HG02798 (cell line): ENCODE data around the gene ADCY2.

ENCODE experiments used
- ATAC-seq: cut with Tn5 transposase; IDR thresholded peaks from one replicate; pipeline ENCODE4 v1.9.1; 2021; ENCODE audit warnings: mild to moderate bottlenecking; ENCODE audit not compliant: unreplicated experiment, poor library complexity

ADCY2 gene

GRCh38 chr5:7577381-7577780 is 181.4 kb downstream of the ADCY2 start:
- no peak for ATAC-seq

DNA sequence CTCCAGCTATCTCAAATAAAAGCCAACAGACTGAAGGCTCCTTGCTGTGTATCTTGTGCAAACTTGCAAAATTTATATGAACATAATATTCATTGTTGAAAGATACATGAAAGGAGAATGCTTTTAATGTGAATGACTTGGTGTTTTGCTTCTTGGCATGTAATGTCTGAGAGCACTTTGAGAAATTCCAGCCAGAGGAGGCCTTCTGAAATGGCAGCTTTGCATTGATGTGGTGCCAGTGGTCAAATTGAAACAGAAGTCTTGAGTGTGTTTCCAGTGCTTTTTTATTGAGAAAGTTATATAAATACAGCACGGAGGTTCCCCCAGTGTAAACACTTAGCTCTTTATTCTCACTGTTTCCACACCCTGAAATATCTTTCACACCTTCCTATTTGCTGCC is 182.1 kb downstream of the ADCY2 start:
- no peak for ATAC-seq

GRCh38 chr5:7584749-7585148 is 188.8 kb downstream of the ADCY2 start:
- no peak for ATAC-seq

DNA sequence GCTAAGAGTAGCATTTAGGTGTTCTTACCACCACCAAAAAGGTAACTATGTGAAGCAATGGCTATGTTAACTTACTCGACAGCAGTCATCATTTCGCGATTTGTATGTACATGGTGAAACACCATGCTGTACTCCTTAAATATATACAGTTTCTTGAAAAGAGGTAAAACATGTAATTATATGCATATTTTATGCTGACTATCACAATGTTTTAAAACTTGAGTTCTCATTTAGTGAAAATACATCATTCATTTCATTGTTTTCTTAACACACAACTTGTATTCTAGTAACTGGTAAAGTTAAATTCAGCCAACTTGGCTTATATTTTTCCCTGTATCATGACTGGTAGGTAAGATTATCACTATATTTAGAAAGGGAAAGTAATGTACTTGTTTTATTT is 189.9 kb downstream of the ADCY2 start:
- no peak for ATAC-seq

DNA sequence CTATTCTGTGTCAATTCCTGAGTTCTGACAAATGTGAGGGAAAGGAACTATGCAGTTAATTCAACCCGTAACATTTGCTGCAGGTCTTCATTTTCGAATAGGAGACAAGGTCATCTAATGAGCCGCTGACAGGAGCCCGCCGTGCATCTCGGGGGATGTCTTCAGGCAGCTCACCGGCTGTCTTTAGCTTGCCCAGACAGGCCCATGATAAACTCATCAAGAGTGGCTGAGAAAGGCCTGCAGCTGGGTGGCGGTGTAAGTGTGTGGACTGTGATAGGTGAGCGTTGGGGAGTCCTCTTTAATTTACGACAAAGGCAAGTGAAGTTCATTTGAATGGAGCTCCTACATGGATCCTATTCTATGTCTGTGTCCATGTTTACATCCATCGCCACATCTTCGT is 190.5 kb downstream of the ADCY2 start:
- no peak for ATAC-seq

GRCh38 chr5:7589800-7590199 is 193.9 kb downstream of the ADCY2 start:
- ATAC-seq: no peak

- ATAC-seq: no peak
Measured at GRCh38 chr5:7592910-7593309, 197.0 kb downstream of the ADCY2 start.

DNA sequence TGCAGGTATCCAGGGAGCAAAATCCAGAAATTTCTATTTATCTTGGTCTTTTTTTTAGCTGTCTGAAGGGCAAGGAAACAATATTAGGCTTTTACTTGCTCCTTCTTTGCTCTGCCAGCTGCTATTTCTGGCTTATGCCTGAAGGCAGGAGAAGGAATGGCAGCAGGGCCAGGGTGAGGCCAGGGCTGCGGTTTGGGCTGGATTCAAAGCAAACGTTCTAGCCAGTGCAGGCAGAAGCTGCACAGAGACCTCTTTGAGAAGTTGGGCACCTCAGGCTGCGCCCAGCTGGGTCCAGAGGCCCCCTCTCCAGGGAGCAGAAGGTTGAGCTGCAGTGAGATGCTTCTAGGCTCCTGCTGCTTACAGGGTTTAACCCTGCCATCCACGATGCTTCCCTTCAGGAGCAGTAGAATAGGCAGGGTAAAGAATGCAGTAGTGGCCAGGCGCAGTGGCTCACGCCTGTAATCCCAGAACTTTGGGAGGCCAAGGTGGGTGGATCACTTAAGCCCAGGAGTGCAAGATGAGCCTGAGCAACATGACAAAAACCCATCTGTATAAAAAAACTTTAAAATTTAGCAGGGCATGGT is 201.2 kb downstream of the ADCY2 start:
- ATAC-seq: no peak

DNA sequence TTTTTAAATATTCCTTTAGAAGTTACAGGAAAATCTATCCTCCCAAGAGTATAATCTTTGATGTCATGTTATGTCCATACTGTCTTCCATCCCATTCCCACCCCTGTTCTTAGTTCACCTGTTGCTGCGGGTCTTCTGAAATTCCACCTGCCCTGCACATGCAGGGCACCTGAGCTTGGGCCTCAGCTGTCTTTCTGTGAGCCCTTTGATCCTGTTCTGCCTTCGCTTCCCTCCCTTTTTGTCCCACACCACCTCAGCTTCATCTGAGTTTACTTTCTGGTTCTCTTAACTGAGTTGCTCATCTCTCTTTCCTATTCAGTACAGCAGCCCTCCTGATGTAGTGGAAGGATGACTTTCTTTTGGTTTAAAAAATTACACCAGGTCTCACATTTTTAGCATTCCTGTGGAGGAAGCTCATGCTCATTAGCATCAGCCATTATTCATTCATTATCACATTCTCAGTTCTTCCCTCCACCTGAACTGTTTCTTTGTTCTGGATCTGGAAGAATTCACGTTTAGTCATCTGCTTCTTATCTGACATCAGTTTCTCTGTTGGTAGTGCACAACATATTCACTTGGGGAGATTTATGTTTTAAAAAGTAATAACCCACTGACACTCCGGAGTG is 211.0 kb downstream of the ADCY2 start:
- no peak for ATAC-seq

- no peak for ATAC-seq
Measured at GRCh38 chr5:7608772-7609171, 212.8 kb downstream of the ADCY2 start.

- no peak for ATAC-seq
Measured at GRCh38 chr5:7609726-7610125, 213.8 kb downstream of the ADCY2 start.

GRCh38 chr5:7610531-7611177 is 214.7 kb downstream of the ADCY2 start:
- ATAC-seq: no peak

GRCh38 chr5:7611518-7611917 is 215.6 kb downstream of the ADCY2 start:
- no peak for ATAC-seq

DNA sequence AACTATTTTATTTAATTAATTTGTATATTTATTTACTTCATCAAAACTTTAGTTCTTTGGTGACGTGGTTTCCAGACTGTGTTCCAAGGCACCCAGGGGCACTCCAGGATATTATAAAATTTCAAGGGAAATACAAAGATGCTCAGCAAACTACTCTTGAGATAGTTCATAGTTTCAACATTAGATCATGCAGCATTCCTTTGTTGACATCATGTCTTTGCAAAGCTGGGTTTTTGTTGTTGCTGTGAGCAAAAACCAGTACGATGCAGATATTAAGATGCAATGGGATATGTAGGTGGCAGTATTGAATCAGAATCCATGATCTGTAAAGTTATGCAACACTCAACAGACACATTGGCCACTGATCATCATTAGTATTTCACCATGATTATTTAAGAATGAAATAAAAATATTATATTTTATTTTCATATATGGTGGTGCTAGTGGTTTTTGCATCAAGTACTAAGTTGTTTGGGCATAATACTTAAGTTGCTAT is 219.7 kb downstream of the ADCY2 start:
- ATAC-seq: no peak

DNA sequence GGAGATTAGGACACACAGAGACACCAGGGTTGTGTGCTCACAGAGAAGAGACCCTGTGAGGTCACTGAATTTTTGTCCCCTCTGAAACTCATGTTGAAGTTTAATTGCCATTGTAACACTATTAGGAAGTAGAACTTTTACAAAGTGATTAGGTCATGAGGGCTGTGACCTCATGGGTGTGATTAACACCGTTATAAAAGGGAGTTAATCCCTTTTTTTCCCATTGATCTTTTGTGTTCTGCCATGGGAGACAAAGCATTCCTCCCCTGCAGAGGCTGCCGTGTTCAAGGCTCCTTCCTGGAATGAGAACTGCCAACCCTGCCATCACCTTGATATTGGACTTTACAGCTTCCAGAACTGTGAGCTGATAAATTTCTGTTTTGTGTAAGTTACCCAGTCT is 221.0 kb downstream of the ADCY2 start:
- ATAC-seq: no peak

GRCh38 chr5:7622498-7622897 is 226.6 kb downstream of the ADCY2 start:
- no peak for ATAC-seq

- no peak for ATAC-seq
Measured at GRCh38 chr5:7625740-7626139, 229.8 kb downstream of the ADCY2 start.

DNA sequence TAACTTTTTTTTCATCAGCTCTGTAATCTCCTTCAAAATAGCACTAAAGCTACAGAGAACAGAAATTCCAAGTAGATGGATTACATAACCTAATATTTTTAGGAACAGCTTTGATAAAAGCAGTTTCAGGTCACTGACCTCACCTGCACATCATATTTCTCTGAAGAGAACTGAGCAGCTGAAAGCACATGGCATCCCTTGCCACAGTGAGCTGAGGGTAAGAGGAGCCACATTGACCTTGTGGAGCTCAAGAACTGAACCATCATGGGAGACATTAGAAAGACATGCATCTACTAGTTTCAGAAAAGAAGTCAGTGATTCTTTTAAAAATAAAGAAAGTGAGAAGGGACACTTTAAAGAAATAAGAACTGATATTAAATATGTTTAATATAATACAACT is 232.3 kb downstream of the ADCY2 start:
- ATAC-seq: no peak

- ATAC-seq: no peak
Measured at GRCh38 chr5:7628820-7629219, 232.9 kb downstream of the ADCY2 start.

DNA sequence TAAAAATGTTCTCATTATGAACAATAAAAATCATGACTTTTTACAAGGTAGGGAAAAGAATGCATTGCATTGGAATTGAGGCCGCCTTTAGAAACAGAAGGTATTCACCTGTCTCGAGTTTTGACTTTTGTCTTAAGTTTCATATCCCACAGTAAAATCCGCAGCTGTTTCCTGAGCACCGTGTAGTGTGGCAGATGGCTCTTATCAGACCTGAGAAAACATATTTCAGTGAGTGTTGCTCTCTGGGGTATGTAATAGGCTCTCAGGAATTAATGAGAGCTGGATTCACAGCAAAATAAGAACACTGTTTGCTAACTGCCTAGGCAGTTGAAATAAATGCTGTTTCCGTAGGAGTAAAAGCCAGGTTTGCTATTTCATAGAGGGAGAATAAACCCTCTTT is 233.6 kb downstream of the ADCY2 start:
- no peak for ATAC-seq

GRCh38 chr5:7634837-7635236 is 238.9 kb downstream of the ADCY2 start:
- no peak for ATAC-seq

GRCh38 chr5:7638456-7638855 is 242.5 kb downstream of the ADCY2 start:
- no peak for ATAC-seq
